Thyroid gland (tissue), 4 donors: Measurements from ENCODE around the gene PLCB4. TPM values are rescaled to one million over a fixed set of nuclear protein-coding genes. Genes with fewer than 3 reads are reported as not detected.

Experiments used
- DNase-seq, 2 donors: peaks; one replicate each; pipeline ENCODE4 v3.0.0-alpha.2; 2019
- H3K27ac ChIP-seq, 3 donors: fragments of 200-600 bp; sonication (generic); 1 replicate in 2 of 3; 2 replicates in 1 of 3; pipeline ENCODE4 v1.5.1; 2016 to 2019; ENCODE audit warnings: mild to moderate bottlenecking in 1 of 3, moderate library complexity in 1 of 3
- H3K27me3 ChIP-seq: fragments of 200-600 bp; sonication (generic); one replicate; pipeline ENCODE4 v1.5.1; 2019
- H3K36me3 ChIP-seq, 2 donors: fragments of 200-600 bp; sonication (generic); one replicate each; pipeline ENCODE4 v1.5.1; 2016 to 2019
- H3K4me1 ChIP-seq, 2 donors: fragments of 200-600 bp; sonication (generic); one replicate each; pipeline ENCODE4 v1.5.1; 2017 to 2019
- H3K4me3 ChIP-seq, 3 donors: fragments of 200-600 bp; sonication (generic); replicated peaks in 1 of 3; 1 replicate in 2 of 3; 2 replicates in 1 of 3; pipeline ENCODE4 v1.5.1; 2016; ENCODE audit warnings: mild to moderate bottlenecking in 1 of 3
- H3K9me3 ChIP-seq: fragments of 200-600 bp; sonication (generic); one replicate; pipeline ENCODE4 v1.5.1; 2017
- POLR2A ChIP-seq, 2 donors: fragments of 450-650 bp; IDR thresholded peaks; one replicate each; pipeline ENCODE4 v1.6.1; 2017; ENCODE audit warnings: antibody characterized with exemption in 2 of 2, mild to moderate bottlenecking in 2 of 2, moderate library complexity in 1 of 2
- WGBS, 2 donors: methylation state at CpG; one replicate each; pipeline ENCODE4 v1.1.5; 2017; 5-methylcytosine and 5-hydroxymethylcytosine counted together
- intact Hi-C: fragments of 100-400 bp; cut with DNase I; formaldehyde crosslinking; loops from one replicate; pipeline ENCODE4 v1.15.1; 2023
- total RNA-seq, 4 donors: library from RNA; depleted of rRNA; stranded (reverse); fragments of >200 nt; gene quantifications; one replicate each; pipeline ENCODE4 v1.2.3, GENCODE V29; 2016
- TF ChIP-seq, protein P1 (sequence below), 6 experiments: fragments of 200-600 bp in 3 of 6; fragments of 450-650 bp in 3 of 6; sonication (generic) in 3 of 6; IDR thresholded peaks; one replicate each; pipeline ENCODE4 v1.5.1; 2016 to 2019; ENCODE audit warnings: antibody characterized with exemption in 6 of 6, mild to moderate bottlenecking in 2 of 6, inconsistent platforms in 1 of 6, moderate library complexity in 1 of 6

Gene PLCB4
- total RNA-seq, 4 donors from 2014 or later, result 50.9 to 77.9 (median 67.9) TPM

DNA sequence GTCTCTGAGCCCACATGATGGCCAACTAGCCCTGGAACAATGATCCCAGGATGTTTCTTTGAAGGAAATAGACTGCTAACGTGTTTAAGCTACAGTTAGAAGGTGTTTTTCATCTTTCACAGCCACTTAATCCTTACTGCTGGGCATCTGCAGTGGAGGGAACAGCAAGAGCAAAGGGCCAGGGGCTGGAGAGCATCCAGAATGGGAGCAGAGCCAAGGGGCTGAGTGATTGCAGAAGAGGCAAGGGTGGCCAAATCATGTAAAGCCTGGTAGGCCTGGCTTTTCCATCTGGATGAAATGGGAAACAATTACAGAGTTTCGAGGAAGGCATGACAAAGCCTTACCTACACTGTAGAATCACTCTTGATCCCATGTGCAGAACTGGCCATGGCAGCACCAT lies 426.8 kb downstream of the PLCB4 start:
- 84 to 85% methylated on average over 2 of the region's 2 CpGs for WGBS, 2 donors
- H3K9me3 ChIP-seq, result no peaks in the 10 kb centered on the region
- H3K27ac ChIP-seq, result no peak overlapping the region
- H3K36me3 ChIP-seq, result no peaks in the 10 kb centered on the region
- H3K4me3 ChIP-seq, result no peak overlapping the region
- H3K4me1 ChIP-seq, result no peaks in the 10 kb centered on the region
- no peak for DNase-seq
- no peaks in the 10 kb centered on the region for H3K27me3 ChIP-seq
- no peak for TF ChIP-seq POLR2A (IDR thresholded peaks at IDR 0.05)
- TF ChIP-seq, protein P1, sequence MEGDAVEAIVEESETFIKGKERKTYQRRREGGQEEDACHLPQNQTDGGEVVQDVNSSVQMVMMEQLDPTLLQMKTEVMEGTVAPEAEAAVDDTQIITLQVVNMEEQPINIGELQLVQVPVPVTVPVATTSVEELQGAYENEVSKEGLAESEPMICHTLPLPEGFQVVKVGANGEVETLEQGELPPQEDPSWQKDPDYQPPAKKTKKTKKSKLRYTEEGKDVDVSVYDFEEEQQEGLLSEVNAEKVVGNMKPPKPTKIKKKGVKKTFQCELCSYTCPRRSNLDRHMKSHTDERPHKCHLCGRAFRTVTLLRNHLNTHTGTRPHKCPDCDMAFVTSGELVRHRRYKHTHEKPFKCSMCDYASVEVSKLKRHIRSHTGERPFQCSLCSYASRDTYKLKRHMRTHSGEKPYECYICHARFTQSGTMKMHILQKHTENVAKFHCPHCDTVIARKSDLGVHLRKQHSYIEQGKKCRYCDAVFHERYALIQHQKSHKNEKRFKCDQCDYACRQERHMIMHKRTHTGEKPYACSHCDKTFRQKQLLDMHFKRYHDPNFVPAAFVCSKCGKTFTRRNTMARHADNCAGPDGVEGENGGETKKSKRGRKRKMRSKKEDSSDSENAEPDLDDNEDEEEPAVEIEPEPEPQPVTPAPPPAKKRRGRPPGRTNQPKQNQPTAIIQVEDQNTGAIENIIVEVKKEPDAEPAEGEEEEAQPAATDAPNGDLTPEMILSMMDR (IDR thresholded peaks at IDR 0.05), result no peak
- intact Hi-C loops, result no loop called here

DNA sequence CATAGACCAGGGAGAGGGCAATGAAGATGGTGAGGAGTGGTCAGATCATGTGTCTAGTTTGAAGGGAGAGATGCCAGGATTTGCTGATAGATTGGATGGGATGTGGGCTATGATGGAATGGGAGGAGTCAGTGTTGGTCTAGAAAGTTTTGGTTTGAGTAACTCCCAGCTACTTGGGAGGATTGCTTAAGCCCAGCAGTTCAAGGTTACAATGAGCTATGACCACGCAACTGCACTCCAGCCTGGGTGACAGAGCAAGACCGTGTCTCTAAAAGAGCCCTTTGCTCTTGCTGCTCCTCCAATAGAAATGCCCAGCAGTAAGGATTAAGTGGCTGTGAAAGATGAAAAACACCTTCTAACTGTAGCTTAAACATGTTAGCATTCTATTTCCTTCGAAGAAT lies 427.3 kb downstream of the PLCB4 start:
- Histone ChIP-seq H3K36me3 (no peaks in the 10 kb centered on the region), H3K27ac (no peak overlapping the region), H3K9me3 (no peaks in the 10 kb centered on the region), H3K4me1 (no peaks in the 10 kb centered on the region), H3K27me3 (no peaks in the 10 kb centered on the region), H3K4me3 (no peak overlapping the region)
- WGBS, 2 donors, result 76 to 91% methylated on average over 3 of the region's 3 CpGs
- no peak for TF ChIP-seq POLR2A (IDR thresholded peaks at IDR 0.05)
- TF ChIP-seq, protein P1 (IDR thresholded peaks at IDR 0.05), result no peak
- no peak for DNase-seq
- intact Hi-C loops, result no loop called here

DNA sequence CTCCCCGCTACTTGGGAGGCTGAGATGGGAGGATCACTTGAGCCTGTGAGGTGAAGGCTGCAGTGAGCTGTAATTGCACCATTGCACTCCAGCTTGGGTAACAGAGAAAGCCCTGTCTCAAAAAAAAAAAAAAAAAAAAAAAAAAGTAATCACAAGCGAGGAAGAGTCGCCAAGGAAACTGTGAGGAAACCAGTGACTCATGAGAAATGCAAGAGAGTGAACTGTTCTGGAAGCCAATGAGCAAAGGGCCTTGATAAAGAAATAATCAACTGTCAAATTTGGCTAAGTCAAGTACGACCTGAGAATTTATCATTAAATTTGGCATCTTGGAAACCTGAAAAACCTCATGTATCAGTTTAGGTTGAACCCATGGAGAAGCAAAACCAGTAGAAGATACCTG lies 429.4 kb downstream of the PLCB4 start:
- H3K4me1 ChIP-seq, result no peaks in the 10 kb centered on the region
- no peak for DNase-seq
- WGBS, 2 donors, result 88 to 89% methylated on average over 4 of the region's 4 CpGs
- no peak overlapping the region for H3K27ac ChIP-seq
- no peaks in the 10 kb centered on the region for H3K36me3 ChIP-seq
- no peaks in the 10 kb centered on the region for H3K27me3 ChIP-seq
- intact Hi-C loops, result no loop called here
- H3K9me3 ChIP-seq, result no peaks in the 10 kb centered on the region
- TF ChIP-seq, protein P1 (IDR thresholded peaks at IDR 0.05), result no peak
- no peak for TF ChIP-seq POLR2A (IDR thresholded peaks at IDR 0.05)
- no peak overlapping the region for H3K4me3 ChIP-seq

GRCh38 chr20:9499126-9499899 lies 430.4 kb downstream of the PLCB4 start:
- Histone ChIP-seq H3K4me1 (peaks cover 0 to 7% of the 10 kb centered on the region in 2 donors), H3K9me3 (no peaks in the 10 kb centered on the region), H3K36me3 (no peaks in the 10 kb centered on the region), H3K27me3 (no peaks in the 10 kb centered on the region), H3K4me3 (no peak overlapping the region), H3K27ac (no peak overlapping the region)
- no peak for DNase-seq
- intact Hi-C loops, result no loop called here
- TF ChIP-seq POLR2A (IDR thresholded peaks at IDR 0.05), result no peak
- TF ChIP-seq, protein P1 (IDR thresholded peaks at IDR 0.05), result no peak
- WGBS, 2 donors, result 92 to 95% methylated on average over 5 of the region's 5 CpGs

GRCh38 chr20:9500121-9500520 lies 431.2 kb downstream of the PLCB4 start:
- no peak for DNase-seq
- Histone ChIP-seq H3K4me3 (no peak overlapping the region), H3K4me1 (peaks cover 0 to 7% of the 10 kb centered on the region in 2 donors), H3K36me3 (no peaks in the 10 kb centered on the region), H3K9me3 (no peaks in the 10 kb centered on the region), H3K27me3 (no peaks in the 10 kb centered on the region), H3K27ac (no peak overlapping the region)
- WGBS, 2 donors, result 29 to 39% methylated on average over 2 of the region's 2 CpGs
- intact Hi-C loops, result no loop called here
- no peak for TF ChIP-seq POLR2A (IDR thresholded peaks at IDR 0.05)
- TF ChIP-seq, protein P1 (IDR thresholded peaks at IDR 0.05), result no peak
